Trophoblast cell (in vitro differentiated cells and primary cell): ENCODE results near the gene SMG5.

Experiments used
- DNase-seq, 2 donors: peaks; one replicate each; pipeline ENCODE4 v3.0.0-alpha.2; 2016
- H2AFZ ChIP-seq: 2 replicates; pipeline ENCODE4 v1.6.1; 2013; ENCODE audit warnings: low read length, moderate library complexity, mild to moderate bottlenecking; ENCODE audit not compliant: insufficient read depth, poor library complexity
- H2AK5ac ChIP-seq: 2 replicates; pipeline ENCODE4 v1.6.1; 2013; ENCODE audit warnings: mild to moderate bottlenecking, low read length
- H2BK120ac ChIP-seq: 2 replicates; pipeline ENCODE4 v1.6.1; 2013; ENCODE audit warnings: low read length, mild to moderate bottlenecking, moderate library complexity; ENCODE audit not compliant: insufficient read depth, poor library complexity
- H2BK12ac ChIP-seq: 2 replicates; pipeline ENCODE4 v1.6.1; 2013; ENCODE audit warnings: mild to moderate bottlenecking, low read length, moderate library complexity
- H2BK5ac ChIP-seq: 2 replicates; pipeline ENCODE4 v1.6.1; 2013; ENCODE audit warnings: low read length, low read depth, moderate library complexity, mild to moderate bottlenecking; ENCODE audit not compliant: poor library complexity
- H3K14ac ChIP-seq: 2 replicates; pipeline ENCODE4 v1.6.1; 2013; ENCODE audit warnings: mild to moderate bottlenecking, low read length
- H3K18ac ChIP-seq: 2 replicates; pipeline ENCODE4 v1.6.1; 2013; ENCODE audit warnings: mild to moderate bottlenecking, low read length
- H3K23ac ChIP-seq: 2 replicates; pipeline ENCODE4 v1.6.1; 2013; ENCODE audit warnings: low read length
- H3K27ac ChIP-seq: 2 replicates; pipeline ENCODE4 v1.5.1; 2013; ENCODE audit warnings: low read depth, mild to moderate bottlenecking, inconsistent platforms, low read length, moderate library complexity
- H3K27me3 ChIP-seq: 2 replicates; pipeline ENCODE4 v1.6.1; 2013; ENCODE audit warnings: inconsistent platforms, mild to moderate bottlenecking, low read length, moderate library complexity; ENCODE audit not compliant: insufficient read depth
- H3K36me3 ChIP-seq, 2 experiments: 1 replicate in 1 of 2; 2 replicates in 1 of 2; pipeline ENCODE4 v1.6.1; 2013; ENCODE audit warnings: low read length in 2 of 2, mild to moderate bottlenecking in 2 of 2, moderate library complexity in 1 of 2; ENCODE audit not compliant: insufficient read depth in 2 of 2, control insufficient read depth in 1 of 2
- H3K4ac ChIP-seq: 2 replicates; pipeline ENCODE4 v1.6.1; 2013; ENCODE audit warnings: low read depth, mild to moderate bottlenecking, low read length, moderate library complexity
- H3K4me1 ChIP-seq, 2 experiments: 1 replicate in 1 of 2; 2 replicates in 1 of 2; pipeline ENCODE4 v1.6.1; 2013; ENCODE audit warnings: low read length in 2 of 2, mild to moderate bottlenecking in 2 of 2, moderate library complexity in 1 of 2; ENCODE audit not compliant: insufficient read depth in 2 of 2, control insufficient read depth in 1 of 2
- H3K4me2 ChIP-seq: 2 replicates; pipeline ENCODE4 v1.6.1; 2013; ENCODE audit warnings: inconsistent platforms, mild to moderate bottlenecking, low read length, moderate library complexity
- H3K4me3 ChIP-seq: 2 replicates; pipeline ENCODE4 v1.5.1; 2013; ENCODE audit warnings: mild to moderate bottlenecking, low read depth, low read length, inconsistent platforms
- H3K79me1 ChIP-seq: one replicate; pipeline ENCODE4 v1.6.1; 2013; ENCODE audit warnings: low read length
- H3K79me2 ChIP-seq: 2 replicates; pipeline ENCODE4 v1.6.1; 2013; ENCODE audit warnings: low read length, mild to moderate bottlenecking; ENCODE audit not compliant: control insufficient read depth, insufficient read depth, poor library complexity
- H3K9ac ChIP-seq: 2 replicates; pipeline ENCODE4 v1.6.1; 2013; ENCODE audit warnings: mild to moderate bottlenecking, low read length
- H3K9me3 ChIP-seq: 2 replicates; pipeline ENCODE4 v1.6.1; 2013; ENCODE audit warnings: low read depth, mild to moderate bottlenecking, control low read depth, inconsistent platforms, low read length; ENCODE audit not compliant: insufficient read depth
- H4K12ac ChIP-seq: 2 replicates; pipeline ENCODE4 v1.6.1; 2013; ENCODE audit warnings: low read depth, mild to moderate bottlenecking, low read length, moderate library complexity
- H4K8ac ChIP-seq: 2 replicates; pipeline ENCODE4 v1.6.1; 2013; ENCODE audit warnings: low read depth, mild to moderate bottlenecking, low read length, moderate library complexity
- H4K91ac ChIP-seq: one replicate; pipeline ENCODE4 v1.6.1; 2013; ENCODE audit warnings: low read depth, mild to moderate bottlenecking, low read length, moderate library complexity
- WGBS: extraction: QIAGEN DNeasy Blood & Tissue Kit; methylation state at CpG from one replicate; pipeline ENCODE4 v1.1.7; 2013; ENCODE audit warnings: missing lambda C conversion rate; ENCODE audit not compliant: insufficient read length, insufficient coverage; ENCODE audit errors: extremely low coverage; 5-methylcytosine and 5-hydroxymethylcytosine counted together

Gene SMG5

GRCh38 chr1:156225677-156226014 is 57.0 kb downstream of the SMG5 start:
- Histone ChIP-seq H3K4me2 (no peak overlapping the region), H3K9ac (no peak overlapping the region), H3K23ac (no peak overlapping the region), H2AFZ (no peak overlapping the region), H3K4me1 (peaks cover 0 to 2% of the 10 kb centered on the region in 2 experiments), H2BK12ac (no peak overlapping the region), H3K36me3 (peaks cover 24 to 32% of the 10 kb centered on the region in 2 experiments), H3K27me3 (no peaks in the 10 kb centered on the region), H3K4ac (no peak overlapping the region), H4K12ac (no peak overlapping the region), H3K79me2 (no peaks in the 10 kb centered on the region), H3K79me1 (no peaks in the 10 kb centered on the region), H2BK5ac (no peak overlapping the region), H2AK5ac (no peak overlapping the region), H4K91ac (no peak overlapping the region), H3K4me3 (no peak overlapping the region), H3K27ac (no peak overlapping the region), H3K9me3 (no peaks in the 10 kb centered on the region), H3K18ac (no peak overlapping the region), H3K14ac (no peak overlapping the region), H2BK120ac (no peak overlapping the region), H4K8ac (no peak overlapping the region)
- DNase-seq: no peak
- no CpG with 5 or more reads among the region's 2 CpGs for WGBS

GRCh38 chr1:156221986-156222692 is 60.5 kb downstream of the SMG5 start:
- H2BK120ac ChIP-seq: no peak overlapping the region
- H2BK5ac ChIP-seq: no peak overlapping the region
- no peak overlapping the region for H3K4ac ChIP-seq
- H3K4me1 ChIP-seq: no peaks in the 10 kb centered on the region
- H3K9ac ChIP-seq: no peak overlapping the region
- no CpG with 5 or more reads among the region's 13 CpGs for WGBS
- H2AK5ac ChIP-seq: no peak overlapping the region
- no peak overlapping the region for H3K23ac ChIP-seq
- H3K27ac ChIP-seq: no peak overlapping the region
- no peaks in the 10 kb centered on the region for H3K79me2 ChIP-seq
- no peak for DNase-seq
- no peak overlapping the region for H2AFZ ChIP-seq
- H3K4me2 ChIP-seq: no peak overlapping the region
- H3K36me3 ChIP-seq: peaks cover 22 to 30% of the 10 kb centered on the region in 2 experiments
- no peaks in the 10 kb centered on the region for H3K9me3 ChIP-seq
- no peaks in the 10 kb centered on the region for H3K27me3 ChIP-seq
- H4K91ac ChIP-seq: no peak overlapping the region
- no peak overlapping the region for H2BK12ac ChIP-seq
- no peak overlapping the region for H3K18ac ChIP-seq
- H4K8ac ChIP-seq: no peak overlapping the region
- H3K79me1 ChIP-seq: no peaks in the 10 kb centered on the region
- no peak overlapping the region for H3K14ac ChIP-seq
- no peak overlapping the region for H3K4me3 ChIP-seq
- H4K12ac ChIP-seq: no peak overlapping the region

GRCh38 chr1:156220226-156220625 is 62.4 kb downstream of the SMG5 start:
- Histone ChIP-seq H3K23ac (no peak overlapping the region), H3K4me3 (no peak overlapping the region), H2BK120ac (no peak overlapping the region), H2BK12ac (no peak overlapping the region), H2AFZ (no peak overlapping the region), H2BK5ac (no peak overlapping the region), H3K9ac (no peak overlapping the region), H4K8ac (no peak overlapping the region), H3K4ac (no peak overlapping the region), H3K79me2 (no peaks in the 10 kb centered on the region), H4K12ac (no peak overlapping the region), H3K14ac (no peak overlapping the region), H3K9me3 (no peaks in the 10 kb centered on the region), H3K36me3 (peaks cover 18 to 23% of the 10 kb centered on the region in 2 experiments), H3K4me2 (no peak overlapping the region), H3K27ac (no peak overlapping the region), H3K27me3 (no peaks in the 10 kb centered on the region), H3K79me1 (no peaks in the 10 kb centered on the region), H3K18ac (no peak overlapping the region), H3K4me1 (no peaks in the 10 kb centered on the region), H4K91ac (no peak overlapping the region), H2AK5ac (no peak overlapping the region)
- DNase-seq: no peak
- no CpG with 5 or more reads among the region's 9 CpGs for WGBS

GRCh38 chr1:156217871-156218270 is 64.8 kb downstream of the SMG5 start:
- no peak overlapping the region for H2BK5ac ChIP-seq
- no peak overlapping the region for H2BK12ac ChIP-seq
- H3K27me3 ChIP-seq: no peaks in the 10 kb centered on the region
- no peak overlapping the region for H3K18ac ChIP-seq
- H3K79me1 ChIP-seq: peaks cover 2% of the 10 kb centered on the region
- H3K4ac ChIP-seq: no peak overlapping the region
- H3K4me2 ChIP-seq: no peak overlapping the region
- no peak overlapping the region for H4K8ac ChIP-seq
- H3K4me1 ChIP-seq: peaks cover 0 to 6% of the 10 kb centered on the region in 2 experiments
- no peaks in the 10 kb centered on the region for H3K9me3 ChIP-seq
- no CpG with 5 or more reads among the region's 2 CpGs for WGBS
- no peak overlapping the region for H4K91ac ChIP-seq
- no peak overlapping the region for H3K4me3 ChIP-seq
- no peak overlapping the region for H4K12ac ChIP-seq
- no peak overlapping the region for H2AK5ac ChIP-seq
- H3K79me2 ChIP-seq: peaks cover 1% of the 10 kb centered on the region
- no peak overlapping the region for H2BK120ac ChIP-seq
- no peak overlapping the region for H3K27ac ChIP-seq
- H2AFZ ChIP-seq: no peak overlapping the region
- H3K9ac ChIP-seq: no peak overlapping the region
- DNase-seq: peak; percentile 24 to 55
- no peak overlapping the region for H3K14ac ChIP-seq
- H3K36me3 ChIP-seq: peaks cover 12 to 17% of the 10 kb centered on the region in 2 experiments
- H3K23ac ChIP-seq: no peak overlapping the region
